Pancreas (tissue), 10 donors: ENCODE data around the gene RNF40. TPM values are rescaled to one million over a fixed set of nuclear protein-coding genes. Genes with fewer than 3 reads are reported as not detected.
A peak's percentile ranks its signal among the peaks of the same experiment; 100 is the strongest.

Source experiments
- ATAC-seq, 4 donors: fragments of 200-7000 bp; cut with Tn5 transposase; one replicate each; pipeline versions ENCODE4 v1.8.0 to v1.9.1; 2020; ENCODE audit warnings: mild to moderate bottlenecking in 4 of 4, moderate library complexity in 4 of 4
- DNase-seq, 6 donors: peaks; one replicate each; pipeline ENCODE4 v3.0.0-alpha.2; 2020
- FAIRE-seq: peaks from 2 replicates; lab custom pipeline; 2012; peaks lifted over from hg19 to GRCh38; lab: Jason Lieb, UNC
- H3K27ac ChIP-seq, 4 donors: fragments of 200-600 bp; sonication (generic); 1 replicate in 3 of 4; 2 replicates in 1 of 4; pipeline versions ENCODE4 v1.5.0 to v1.8.0; 2020
- H3K27me3 ChIP-seq, 4 donors: fragments of 200-600 bp; one replicate each; pipeline ENCODE4 v1.8.0; 2021
- H3K36me3 ChIP-seq, 3 donors: fragments of 200-600 bp; sonication (generic) in 1 of 3; one replicate each; pipeline versions ENCODE4 v1.5.0 to v1.8.0; 2020 to 2021
- H3K4me1 ChIP-seq, 3 donors: fragments of 200-600 bp; one replicate each; pipeline ENCODE4 v1.8.0; 2021
- H3K4me3 ChIP-seq, 4 donors: fragments of 200-600 bp; sonication (generic) in 2 of 4; one replicate each; pipeline versions ENCODE4 v1.5.0 to v1.8.0; 2020 to 2021
- H3K9me3 ChIP-seq, 4 donors: fragments of 200-600 bp; one replicate each; pipeline ENCODE4 v1.8.0; 2021
- CTCF ChIP-seq, 4 donors: fragments of 200-600 bp; sonication (generic) in 3 of 4; IDR thresholded peaks; one replicate each; pipeline versions ENCODE4 v1.5.0 to v1.8.0; 2021; ENCODE audit warnings: antibody characterized with exemption in 4 of 4
- WGBS, 2 donors: extraction: QIAGEN DNeasy Blood & Tissue Kit; methylation state at CpG; one replicate each; pipeline ENCODE4 v1.1.7; 2013; 5-methylcytosine and 5-hydroxymethylcytosine counted together
- intact Hi-C, 3 donors: fragments of 100-400 bp; cut with DNase I; formaldehyde crosslinking; loops; one replicate each; pipeline versions ENCODE4 v1.11.1 to v1.14.2; 2022
- polyA plus RNA-seq, 2 donors: library from polyadenylated mRNA; stranded (reverse); fragments of 200-250 nt; gene quantifications; one replicate each; pipeline ENCODE4 v1.2.3, GENCODE V29; 2013
- total RNA-seq, 6 donors: library from RNA; stranded (reverse); fragmentation: NEBNext Ultra II Directional in 4 of 6; extraction: Animal tissue kit (Norgen Biotek cat#: 25700) in 4 of 6; gene quantifications; one replicate each; pipeline versions ENCODE4 v1.2.1 to v1.2.4, GENCODE V29; 2021 to 2023
- donor health status: healthy with polysubstance abuse.
- donor health status: DM: no; HTN: no; CAD: no; lungs with moderate emphysema.
- donor health status: DM: no; HTN: no; CAD: no.
- donor health status: control.
- donor health status: control.
- donor health status: Bipolar disorder and iron deficiency.
- donor health status: DM: yes; HTN: yes; CAD: no.
- donor health status: DM: no; HTN: no; CAD: no.
- donor health status: DM: no; HTN: no; CAD: no.
- donor health status: DM: yes; HTN: yes; CAD: no.

The RNF40 gene
- total and polyA plus RNA-seq, 8 donors, result 37.7 to 68.4 (median 42.5) TPM

- H3K9me3 ChIP-seq, result no peaks in the 10 kb centered on the region
- H3K27me3 ChIP-seq, result no peaks in the 10 kb centered on the region
- ATAC-seq (no peak), DNase-seq (no peak), FAIRE-seq (no peak)
- no peak overlapping the region for H3K4me3 ChIP-seq
- H3K27ac ChIP-seq, result no peak overlapping the region
- TF ChIP-seq CTCF (IDR thresholded peaks at IDR 0.05), result no peak
- 64 to 71% methylated on average over 2 of the region's 2 CpGs for WGBS, 2 donors
- H3K36me3 ChIP-seq, result no peaks in the 10 kb centered on the region
- intact Hi-C loops, result no loop called here
- peaks cover 11 to 23% (median 12%) of the 10 kb centered on the region in 3 donors for H3K4me1 ChIP-seq
These were observed 17.0 kb upstream of the RNF40 start for GRCh38 chr16:30745082-30745481.

GRCh38 chr16:30746638-30747175 is 15.4 kb upstream of the RNF40 start:
- FAIRE-seq, result no peak
- ATAC-seq, result no peak
- no peak overlapping the region for H3K27ac ChIP-seq

GRCh38 chr16:30747331-30747730 is 14.8 kb upstream of the RNF40 start:
- intact Hi-C loops, result no loop called here
- FAIRE-seq (no peak), DNase-seq (no peak), ATAC-seq (no peak)
- H3K36me3 ChIP-seq, result no peaks in the 10 kb centered on the region
- 24 to 29% methylated on average over 3 of the region's 3 CpGs for WGBS, 2 donors
- no peaks in the 10 kb centered on the region for H3K27me3 ChIP-seq
- TF ChIP-seq CTCF (IDR thresholded peaks at IDR 0.05), result no peak
- H3K27ac ChIP-seq, result peak overlapping the region in 3 of 4 donors; percentile 72 to 75 (median 74)
- peak overlapping the region in 2 of 4 donors; percentile 62 to 75 for H3K4me3 ChIP-seq
- H3K9me3 ChIP-seq, result no peaks in the 10 kb centered on the region
- peaks cover 0 to 4% (median 3%) of the 10 kb centered on the region in 3 donors for H3K4me1 ChIP-seq

More at GRCh38 chr16:30746638-30747175, 15.4 kb upstream of the RNF40 start:
- WGBS, 2 donors, result 51 to 54% methylated on average over 9 of the region's 9 CpGs
- H3K4me1 ChIP-seq, result peaks cover 0 to 9% (median 3%) of the 10 kb centered on the region in 3 donors
- H3K27me3 ChIP-seq, result no peaks in the 10 kb centered on the region
- H3K4me3 ChIP-seq, result no peak overlapping the region
- TF ChIP-seq CTCF (IDR thresholded peaks at IDR 0.05), result no peak
- intact Hi-C loops, result no loop called here
- H3K36me3 ChIP-seq, result no peaks in the 10 kb centered on the region
- H3K9me3 ChIP-seq, result no peaks in the 10 kb centered on the region
- no peak for DNase-seq

GRCh38 chr16:30747799-30748633 is 14.1 kb upstream of the RNF40 start, which contains the start of gene PHKG2:
PHKG2 (plus strand) TSS chr16:30748425; CDS start chr16:30748821, 396 bp downstream.
- peak within 1 kb of the TSS; percentile 72 to 76 (median 74) for H3K27ac ChIP-seq
- H3K36me3 ChIP-seq, result no peaks in the 10 kb centered on the region
- FAIRE-seq, result peak; percentile 91
- TF ChIP-seq CTCF (IDR thresholded peaks at IDR 0.05), result no peak
- ATAC-seq, result peak; percentile 97 to 99 (median 98)
- intact Hi-C loops, result no loop called here
- no peaks in the 10 kb centered on the region for H3K9me3 ChIP-seq
- H3K4me1 ChIP-seq, result peaks cover 0 to 4% (median 3%) of the 10 kb centered on the region in 3 donors
- no peaks in the 10 kb centered on the region for H3K27me3 ChIP-seq
- H3K4me3 ChIP-seq, result peak within 1 kb of the TSS; percentile 45 to 75 (median 62)
- peak; percentile 97 to 100 (median 99) for DNase-seq
- WGBS, 2 donors, result 2% methylated on average over 47 to 60 of the region's 60 CpGs
